Measurements from ENCODE around the gene KANK2.
"Not testable (repeated sequence)": the region's sequence is repeated elsewhere in the genome, so short reads cannot be mapped to it uniquely, and the experiment has no call there.

The KANK2 gene

GRCh38 chr19:11196406-11197287 is 698 bp downstream of the KANK2 start:
- peak; percentile 80 for DNase-seq (ENCODE audit: low spot score)

DNA sequence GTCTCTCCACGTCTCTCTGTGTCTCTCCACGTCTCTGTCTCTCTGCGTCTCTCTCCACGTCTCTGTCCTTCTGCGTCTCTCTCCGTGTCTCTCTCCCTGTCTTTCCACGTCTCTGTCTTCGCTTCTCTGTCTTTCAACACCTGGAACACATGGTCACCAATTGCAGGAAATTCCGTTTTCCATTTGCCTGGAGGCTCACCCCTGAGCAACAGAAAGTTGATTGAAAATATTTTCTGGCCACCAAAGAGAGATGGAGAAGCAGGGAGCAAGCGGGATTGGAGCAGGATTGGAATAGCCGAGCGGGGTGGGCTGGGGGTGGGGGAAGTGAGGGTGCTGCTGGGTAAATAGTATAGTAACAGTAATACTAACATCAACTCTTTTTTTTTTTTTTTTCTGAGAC is 1.7 kb downstream of the KANK2 start:
- DNase-seq (ENCODE audit: low spot score) = no peak

- peak; percentile 74 for DNase-seq (ENCODE audit: low spot score)
Observed at GRCh38 chr19:11194656-11195558, 2.4 kb downstream of the KANK2 start.

DNA sequence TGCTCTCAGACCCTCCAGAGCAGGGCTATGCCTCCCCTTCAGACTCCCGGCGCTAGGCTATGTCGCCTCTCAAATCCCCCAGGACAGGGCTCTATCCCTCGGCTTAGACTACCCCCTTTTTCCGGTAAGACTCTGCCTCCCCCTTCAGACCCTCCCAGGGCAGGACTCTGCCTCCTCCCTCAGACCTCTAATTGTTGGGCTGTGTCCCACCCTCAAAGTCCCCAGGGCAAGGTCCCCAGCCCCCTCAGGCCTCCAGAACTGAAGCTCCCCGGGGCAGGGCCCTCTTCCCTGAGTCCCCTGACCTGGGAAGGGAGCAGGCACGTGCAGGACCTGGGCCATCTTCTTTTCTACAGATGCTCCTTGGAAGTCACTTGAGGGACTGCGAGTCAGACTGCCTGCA is 3.2 kb downstream of the KANK2 start:
- no peak for DNase-seq (ENCODE audit: low spot score)

GRCh38 chr19:11192957-11193939 is 4.1 kb downstream of the KANK2 start:
- DNase-seq (ENCODE audit: low spot score) = no peak

- DNase-seq (ENCODE audit: low spot score) = no peak
Observed at GRCh38 chr19:11191934-11192333, 5.4 kb downstream of the KANK2 start.

DNA sequence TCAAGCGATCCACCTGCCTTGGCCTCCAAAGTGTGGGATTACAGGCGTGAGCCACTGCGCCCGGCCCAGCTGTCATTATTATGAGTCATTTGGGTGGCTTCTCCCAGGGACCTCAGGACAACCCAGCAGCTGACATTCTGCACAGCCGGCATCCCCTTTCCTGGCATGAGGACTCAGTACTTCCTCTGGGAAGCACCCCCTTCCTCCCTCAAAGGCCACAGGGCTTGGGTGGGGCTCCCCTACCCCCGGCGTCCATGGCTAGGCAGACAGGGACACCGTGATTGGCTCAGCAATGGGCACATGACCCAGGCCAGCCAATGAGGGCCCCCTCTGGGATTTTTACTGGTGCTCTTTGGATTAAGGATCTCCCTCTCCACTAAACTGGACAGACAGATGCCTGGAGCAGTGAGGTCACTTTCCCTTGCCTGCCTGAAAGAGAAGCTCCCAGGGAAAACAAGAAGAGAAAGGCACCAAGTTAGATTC is 6.0 kb downstream of the KANK2 start:
- peak; percentile 83 for DNase-seq (ENCODE audit: low spot score)

DNA sequence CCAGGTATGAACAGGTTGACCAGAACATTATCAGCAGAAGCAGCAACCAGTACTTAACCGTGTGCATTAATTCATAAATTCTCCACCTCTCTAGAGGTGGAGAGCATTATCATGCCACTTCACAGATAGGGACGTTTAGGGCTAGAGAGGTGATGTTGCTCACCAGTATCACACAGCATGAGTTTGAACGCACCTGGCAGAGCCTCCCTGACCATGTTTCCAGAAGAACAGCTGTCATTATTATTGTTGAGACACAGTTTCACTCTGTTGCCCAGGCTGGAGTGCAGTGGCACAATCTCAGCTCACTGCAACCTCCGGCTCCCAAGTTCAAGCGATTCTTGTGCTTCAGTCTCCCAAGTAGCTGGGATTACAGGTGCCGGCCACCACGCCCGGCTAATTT is 6.8 kb downstream of the KANK2 start:
- DNase-seq (ENCODE audit: low spot score) = no peak

DNA sequence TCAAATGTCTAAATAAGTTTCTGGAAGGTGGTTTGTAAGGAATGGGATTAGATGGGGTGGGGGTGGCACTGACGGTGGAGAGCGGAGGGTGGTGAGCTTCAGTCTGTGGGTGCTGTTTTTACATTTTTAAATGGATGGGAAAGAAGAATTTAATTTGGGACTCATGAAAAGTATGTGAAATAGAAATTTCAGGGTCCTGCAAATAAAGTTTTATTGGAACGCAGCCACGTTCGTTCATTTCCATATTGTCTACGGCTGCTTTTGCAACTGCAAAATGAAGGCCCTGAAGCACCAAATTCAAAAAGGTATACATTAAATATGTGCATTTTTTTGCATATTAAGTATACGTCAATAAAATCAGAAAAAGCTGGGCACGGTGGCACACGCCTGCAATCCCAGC is 9.9 kb downstream of the KANK2 start:
- no peak for DNase-seq (ENCODE audit: low spot score)

GRCh38 chr19:11182994-11183393 is 14.4 kb downstream of the KANK2 start:
- no peak for DNase-seq (ENCODE audit: low spot score)

GRCh38 chr19:11181488-11181887 is 15.9 kb downstream of the KANK2 start:
- DNase-seq (ENCODE audit: low spot score) = no peak

- not testable (repeated sequence) for DNase-seq (ENCODE audit: low spot score)
Observed at GRCh38 chr19:11180975-11181374, 16.4 kb downstream of the KANK2 start.

- DNase-seq (ENCODE audit: low spot score) = no peak
Observed at GRCh38 chr19:11180346-11180745, 17.0 kb downstream of the KANK2 start.

DNA sequence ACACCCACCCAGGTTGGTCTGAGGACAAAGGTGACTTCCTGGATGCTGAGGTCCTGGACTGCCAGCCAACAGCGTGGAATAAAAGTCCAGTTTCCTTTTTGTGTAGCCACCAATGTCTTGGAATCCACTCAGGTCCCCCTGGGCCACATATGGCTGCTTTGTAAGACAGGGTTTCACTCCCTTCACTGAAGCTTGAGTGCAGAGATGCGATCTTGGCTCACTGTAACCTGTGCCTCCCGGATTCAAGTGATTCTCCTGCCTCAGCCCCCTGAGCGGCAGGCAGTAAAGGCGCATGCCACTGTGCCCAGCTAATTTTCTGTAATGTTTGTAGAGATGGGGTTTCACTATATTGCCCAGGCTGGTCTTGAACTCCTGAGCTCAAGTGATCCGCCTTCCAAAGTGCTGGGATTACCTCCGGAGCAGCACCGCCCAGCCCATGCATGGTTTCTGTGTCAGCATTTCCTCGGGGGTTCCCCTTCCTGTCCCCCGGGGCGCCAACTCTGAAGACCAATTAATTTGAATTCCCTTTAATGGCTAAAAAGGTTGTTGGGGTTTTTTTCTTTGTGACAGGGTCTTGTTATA is 17.5 kb downstream of the KANK2 start:
- no peak for DNase-seq (ENCODE audit: low spot score)

GRCh38 chr19:11179145-11179465 is 18.2 kb downstream of the KANK2 start:
- DNase-seq (ENCODE audit: low spot score) = not testable (repeated sequence)

DNA sequence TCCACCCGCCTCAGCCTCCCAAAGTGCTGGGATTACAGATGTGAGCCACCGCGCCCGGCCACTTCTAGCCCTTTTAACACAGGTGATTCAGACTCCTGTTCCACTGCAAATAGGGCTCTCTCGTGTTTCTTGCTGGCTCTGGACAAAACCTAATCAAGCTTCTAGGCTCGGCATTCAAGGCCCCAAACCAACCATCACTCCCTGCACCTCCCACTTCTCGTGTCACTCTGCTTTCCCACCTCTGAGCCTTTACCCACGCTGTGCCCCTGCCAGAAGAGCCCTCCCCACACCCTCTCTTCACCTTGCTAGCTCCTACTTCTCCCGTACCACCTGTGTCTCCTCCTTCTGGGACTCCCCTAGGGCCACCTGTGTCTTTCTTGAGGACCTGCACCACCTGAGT is 19.8 kb downstream of the KANK2 start:
- DNase-seq (ENCODE audit: low spot score) = no peak

DNA sequence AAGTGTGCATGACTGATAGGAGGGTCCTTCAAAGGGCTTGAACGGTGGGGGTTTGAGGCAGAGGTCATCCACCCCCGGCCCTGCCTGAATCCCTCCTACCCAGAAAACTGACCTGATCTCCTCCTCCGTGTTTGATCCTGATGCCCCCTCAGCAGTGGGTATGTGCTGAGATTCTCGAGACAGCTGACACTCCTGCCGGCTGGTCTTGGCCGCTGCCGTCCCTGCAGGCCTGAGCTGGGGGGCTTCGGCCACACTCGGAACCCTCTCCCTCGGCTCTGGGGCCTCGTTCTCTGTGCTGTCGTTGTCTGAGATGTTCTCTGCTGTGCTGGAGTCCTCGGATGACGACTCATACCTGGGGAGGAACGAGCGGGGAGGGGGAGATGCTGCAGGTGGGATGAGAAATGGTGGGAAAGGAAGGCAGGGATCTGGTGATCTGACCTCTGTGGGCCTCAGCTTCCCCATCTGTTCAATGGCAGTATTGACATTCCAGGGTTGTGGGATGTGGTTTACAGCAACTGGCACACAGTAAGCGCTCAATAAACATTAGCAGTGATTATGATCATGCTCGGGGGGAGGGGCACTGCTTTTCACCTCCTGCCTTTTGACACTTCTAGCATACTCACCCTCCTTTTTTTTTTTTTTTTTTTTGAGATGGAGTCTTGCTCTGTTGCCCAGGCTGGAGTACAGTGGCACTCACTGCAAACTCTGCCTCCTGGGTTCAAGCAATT is 20.7 kb downstream of the KANK2 start:
- DNase-seq (ENCODE audit: low spot score) = no peak

GRCh38 chr19:11175920-11176319 is 21.4 kb downstream of the KANK2 start:
- no peak for DNase-seq (ENCODE audit: low spot score)

- no peak for DNase-seq (ENCODE audit: low spot score)
Observed at GRCh38 chr19:11174336-11174735, 23.0 kb downstream of the KANK2 start.

DNA sequence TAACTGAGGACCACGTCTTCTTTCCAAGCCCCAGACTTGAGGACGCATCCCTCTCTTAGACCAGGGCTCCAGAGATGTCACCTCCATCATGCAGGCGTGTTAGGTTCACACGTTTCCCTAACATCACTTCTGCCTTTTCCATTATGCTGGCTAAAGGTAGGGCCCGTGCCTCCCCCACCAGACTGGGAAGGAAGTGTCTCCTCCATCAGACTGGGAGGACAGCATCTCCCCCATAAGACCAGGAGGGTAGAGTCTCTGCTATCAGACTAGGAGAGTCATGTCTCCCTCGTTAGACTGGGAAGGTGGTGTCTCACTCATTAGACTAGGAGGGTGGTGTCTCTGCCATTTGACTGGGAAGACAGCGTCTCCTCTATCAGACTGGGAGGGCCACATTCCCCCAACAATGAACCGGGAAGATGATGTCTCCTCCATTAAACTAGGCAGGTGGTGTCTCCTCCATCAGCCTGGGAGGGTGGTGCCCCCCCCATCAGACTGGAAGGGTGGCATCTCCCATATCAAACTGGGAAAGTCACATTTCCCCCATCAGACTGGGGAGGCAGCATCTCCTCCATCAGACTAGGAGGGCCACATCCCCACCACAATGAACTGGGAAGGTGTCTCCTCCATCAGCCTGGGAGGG is 23.7 kb downstream of the KANK2 start:
- no peak for DNase-seq (ENCODE audit: low spot score)
